ENCODE results near the gene WNT16. TPM values are rescaled to one million over a fixed set of nuclear protein-coding genes. Genes with fewer than 3 reads are reported as not detected.

The WNT16 gene
- total RNA-seq, 1 experiment from 2014 or later: not detected

- H3K27me3 ChIP-seq (ENCODE audit: insufficient read depth, low read length): no peaks in the 10 kb centered on the region
- H3K4me2 ChIP-seq (ENCODE audit: insufficient read depth, insufficient read length, low read length): no peak overlapping the region
- no peak for TF ChIP-seq CTCF (conservative IDR thresholded peaks at IDR 0.05)
- H3K79me2 ChIP-seq (ENCODE audit: insufficient read depth, low read length): no peaks in the 10 kb centered on the region
- WGBS (ENCODE audit: extremely low coverage, insufficient read length, low lambda C conversion rate): no CpG with 5 or more reads among the region's 2 CpGs
- H2AFZ ChIP-seq (ENCODE audit: low read length): no peak overlapping the region
- H2BK15ac ChIP-seq (ENCODE audit: low read depth, low read length): no peak overlapping the region
- no peak overlapping the region for H3K9ac ChIP-seq (ENCODE audit: extremely low read depth, insufficient read length, low read length)
- H3K18ac ChIP-seq (ENCODE audit: insufficient read length, low read depth, low read length): no peak overlapping the region
- Mint-ChIP-seq H3K27me3 (ENCODE audit: low read depth) (no peaks in the 10 kb centered on the region), H3K9me3 (no peaks in the 10 kb centered on the region; a peak in 1 of 5 replicates), H3K36me3 (ENCODE audit: insufficient read depth in 1 of 3, low read depth in 3 of 3) (no peaks in the 10 kb centered on the region; a peak in 1 of 7 replicates), H3K4me1 (no peaks in the 10 kb centered on the region), H3K4me3 (no peak overlapping the region), H3K27ac (no peak overlapping the region)
- no peak for DNase-seq
- H3K56ac ChIP-seq (ENCODE audit: insufficient read length, low read depth, low read length): no peak overlapping the region
- H2BK12ac ChIP-seq (ENCODE audit: insufficient read length, low read depth, low read length): no peak overlapping the region
- H3K9me3 ChIP-seq (ENCODE audit: control insufficient read depth, low read depth, low read length): no peaks in the 10 kb centered on the region
- H4K8ac ChIP-seq (replicated peaks; ENCODE audit: insufficient read length, low read depth, low read length): no peak overlapping the region
- no peak overlapping the region for H3T11ph ChIP-seq (ENCODE audit: low read length)
- H4K91ac ChIP-seq (ENCODE audit: insufficient read length, low read depth, low read length): no peak overlapping the region
- H4K20me1 ChIP-seq (ENCODE audit: control insufficient read depth, insufficient read depth, insufficient read length): no peaks in the 10 kb centered on the region
- H2BK20ac ChIP-seq (ENCODE audit: low read depth, low read length, poor library complexity, severe bottlenecking): no peak overlapping the region
- H3K14ac ChIP-seq (ENCODE audit: insufficient read depth, low read length): no peak overlapping the region
- H3K23me2 ChIP-seq (ENCODE audit: insufficient read length, low read depth, low read length, poor library complexity, severe bottlenecking): no peaks in the 10 kb centered on the region
- H3K27ac ChIP-seq (ENCODE audit: insufficient read length, low read depth, low read length): no peak overlapping the region
- H2AK5ac ChIP-seq (ENCODE audit: insufficient read length, low read length): no peak overlapping the region
- no peaks in the 10 kb centered on the region for H3K4me1 ChIP-seq (ENCODE audit: insufficient read depth, low read length)
- H3K79me1 ChIP-seq (ENCODE audit: insufficient read depth, low read depth, low read length, poor library complexity, severe bottlenecking): no peaks in the 10 kb centered on the region
- H2BK120ac ChIP-seq (ENCODE audit: low read depth, low read length, poor library complexity, severe bottlenecking): no peak overlapping the region
- no peak overlapping the region for H4K5ac ChIP-seq (ENCODE audit: insufficient read length, low read depth, low read length)
- H2BK5ac ChIP-seq (ENCODE audit: insufficient read length, low read length): no peak overlapping the region
- H3K23ac ChIP-seq (ENCODE audit: insufficient read length, low read depth, low read length): no peak overlapping the region
- H3K4ac ChIP-seq (ENCODE audit: low read depth, low read length): no peak overlapping the region
Observed at GRCh38 chr7:121297843-121298242, 31.0 kb upstream of the WNT16 start.
